Lower leg skin (tissue), 4 donors: ENCODE data around the gene SSH2. TPM values are rescaled to one million over a fixed set of nuclear protein-coding genes. Genes with fewer than 3 reads are reported as not detected.

Source experiments
- DNase-seq, 2 donors: peaks; one replicate each; pipeline ENCODE4 v3.0.0-alpha.2; 2019; ENCODE audit warnings: low spot score in 2 of 2
- H3K4me3 ChIP-seq: fragments of 200-600 bp; sonication (generic); 2 replicates; pipeline ENCODE4 v1.5.1; 2017; ENCODE audit warnings: mild to moderate bottlenecking, low read depth; ENCODE audit not compliant: poor library complexity, severe bottlenecking
- CTCF ChIP-seq, 3 donors: fragments of 450-650 bp; IDR thresholded peaks; one replicate each; pipeline ENCODE4 v1.5.1; 2016; ENCODE audit warnings: antibody characterized with exemption in 3 of 3, mild to moderate bottlenecking in 3 of 3, moderate library complexity in 2 of 3
- POLR2A ChIP-seq, 2 donors: fragments of 450-650 bp; IDR thresholded peaks; one replicate each; pipeline ENCODE4 v1.6.1; 2016 to 2017; ENCODE audit warnings: antibody characterized with exemption in 2 of 2, mild to moderate bottlenecking in 1 of 2, moderate library complexity in 1 of 2
- WGBS, 2 donors: methylation state at CpG; one replicate each; pipeline ENCODE4 v1.1.5; 2018; 5-methylcytosine and 5-hydroxymethylcytosine counted together
- intact Hi-C: fragments of 100-400 bp; cut with DNase I; formaldehyde crosslinking; loops from one replicate; pipeline ENCODE4 v1.15.0; 2023; ENCODE audit warnings: low total_unique reads
- total RNA-seq, 4 donors: library from RNA; depleted of rRNA; stranded (reverse); fragments of >200 nt; gene quantifications; one replicate each; pipeline ENCODE4 v1.1.0, GENCODE V29; 2016

SSH2 gene
- total RNA-seq, 4 donors from 2014 or later = 10.0 to 20.3 (median 15.3) TPM

GRCh38 chr17:29590411-29591145, 339.4 kb downstream of the SSH2 start:
- peak in 1 of 2 donors; percentile 17 for DNase-seq
- no peak overlapping the region for H3K4me3 ChIP-seq
- TF ChIP-seq POLR2A (IDR thresholded peaks at IDR 0.05) = no peak
- no peak for TF ChIP-seq CTCF (IDR thresholded peaks at IDR 0.05)
- intact Hi-C loops = no loop called here
- 21 to 27% methylated on average over 24 to 29 of the region's 30 CpGs for WGBS, 2 donors

- peak within 1 kb of the TSS; percentile 64 for H3K4me3 ChIP-seq
- DNase-seq = peak; percentile 76 to 95
- 13% methylated on average over 13 of the region's 70 CpGs for WGBS, 2 donors
- intact Hi-C loops = no loop called here
- no peak for TF ChIP-seq CTCF (IDR thresholded peaks at IDR 0.05)
- no peak for TF ChIP-seq POLR2A (IDR thresholded peaks at IDR 0.05)
Measured at GRCh38 chr17:29589524-29590410, 340.3 kb downstream of the SSH2 start, which contains the start of gene GIT1. Gene GIT1 (minus strand): TSS chr17:29589648. CDS start chr17:29589378, 270 bp downstream.

- H3K4me3 ChIP-seq = peak overlapping the region; percentile 64
- intact Hi-C loops = no loop called here
- TF ChIP-seq POLR2A (IDR thresholded peaks at IDR 0.05) = no peak
- TF ChIP-seq CTCF (IDR thresholded peaks at IDR 0.05) = no peak
- WGBS, 2 donors = 0 to 1% methylated on average over 2 to 23 of the region's 72 CpGs
- DNase-seq = peak in 1 of 2 donors; percentile 21
Measured at GRCh38 chr17:29588562-29589411, 341.2 kb downstream of the SSH2 start.

GRCh38 chr17:29588017-29588561, 341.9 kb downstream of the SSH2 start:
- H3K4me3 ChIP-seq = peak overlapping the region; percentile 64
- WGBS, 2 donors = 19 to 27% methylated on average over 5 to 8 of the region's 8 CpGs
- no peak for DNase-seq
- intact Hi-C loops = no loop called here
- no peak for TF ChIP-seq CTCF (IDR thresholded peaks at IDR 0.05)
- no peak for TF ChIP-seq POLR2A (IDR thresholded peaks at IDR 0.05)

- no peak for TF ChIP-seq POLR2A (IDR thresholded peaks at IDR 0.05)
- TF ChIP-seq CTCF (IDR thresholded peaks at IDR 0.05) = no peak
- H3K4me3 ChIP-seq = no peak overlapping the region
- DNase-seq = no peak
- intact Hi-C loops = no loop called here
- 69 to 82% methylated on average over 5 to 6 of the region's 6 CpGs for WGBS, 2 donors
Measured at GRCh38 chr17:29587591-29587990, 342.4 kb downstream of the SSH2 start.
